Peyer's patch (tissue), 4 donors: ENCODE data around the gene TSPYL1. TPM values are rescaled to one million over a fixed set of nuclear protein-coding genes. Genes with fewer than 3 reads are reported as not detected.

Source experiments
- DNase-seq, 3 donors: peaks; one replicate each; pipeline ENCODE4 v3.0.0-alpha.2; 2017 to 2019
- H3K27ac ChIP-seq, 4 donors: fragments of 200-600 bp; sonication (generic); one replicate each; pipeline ENCODE4 v1.5.1; 2016 to 2019
- H3K27me3 ChIP-seq, 2 donors: fragments of 200-600 bp; sonication (generic); one replicate each; pipeline ENCODE4 v1.5.1; 2019
- H3K36me3 ChIP-seq, 3 donors: fragments of 200-600 bp; sonication (generic); one replicate each; pipeline ENCODE4 v1.5.1; 2016 to 2019
- H3K4me1 ChIP-seq, 4 donors: fragments of 200-600 bp; sonication (generic); one replicate each; pipeline ENCODE4 v1.5.1; 2016 to 2019
- H3K4me3 ChIP-seq, 4 donors: fragments of 200-600 bp; sonication (generic); 1 replicate in 3 of 4; 2 replicates in 1 of 4; pipeline ENCODE4 v1.5.1; 2016 to 2019; ENCODE audit warnings: mild to moderate bottlenecking in 1 of 4
- H3K9me3 ChIP-seq, 4 donors: fragments of 200-600 bp; sonication (generic); one replicate each; pipeline ENCODE4 v1.5.1; 2016 to 2019; ENCODE audit warnings: mild to moderate bottlenecking in 1 of 4
- CTCF ChIP-seq, 6 experiments: fragments of 450-650 bp in 4 of 6; fragments of 200-600 bp in 2 of 6; sonication (generic) in 1 of 6; IDR thresholded peaks; one replicate each; pipeline ENCODE4 v1.5.1; 2017 to 2019; ENCODE audit warnings: antibody characterized with exemption in 6 of 6, mild to moderate bottlenecking in 3 of 6, moderate library complexity in 1 of 6
- POLR2A ChIP-seq, 2 donors: fragments of 450-650 bp; IDR thresholded peaks; one replicate each; pipeline ENCODE4 v1.5.1; 2017; ENCODE audit warnings: antibody characterized with exemption in 2 of 2, mild to moderate bottlenecking in 2 of 2, moderate library complexity in 2 of 2
- total RNA-seq, 4 donors: library from RNA; depleted of rRNA; stranded (reverse); fragments of >200 nt; gene quantifications; one replicate each; pipeline ENCODE4 v1.1.0, GENCODE V29; 2016

The TSPYL1 gene
- total RNA-seq, 4 donors from 2014 or later: 33.0 to 49.6 (median 42.3) TPM

GRCh38 chr6:116238083-116238482 lies 41.6 kb downstream of the TSPYL1 start:
- Histone ChIP-seq H3K4me1 (no peaks in the 10 kb centered on the region), H3K4me3 (no peak overlapping the region), H3K27me3 (no peaks in the 10 kb centered on the region), H3K36me3 (peaks cover 0 to 41% (median 0%) of the 10 kb centered on the region in 3 donors), H3K9me3 (no peaks in the 10 kb centered on the region), H3K27ac (no peak overlapping the region)
- DNase-seq: no peak
- TF ChIP-seq POLR2A (IDR thresholded peaks at IDR 0.05) (no peak), CTCF (IDR thresholded peaks at IDR 0.05) (no peak)

- H3K36me3 ChIP-seq: peaks cover 0 to 36% (median 0%) of the 10 kb centered on the region in 3 donors
- H3K27me3 ChIP-seq: no peaks in the 10 kb centered on the region
- H3K27ac ChIP-seq: no peak overlapping the region
- no peak for DNase-seq
- no peaks in the 10 kb centered on the region for H3K9me3 ChIP-seq
- H3K4me1 ChIP-seq: no peaks in the 10 kb centered on the region
- TF ChIP-seq POLR2A (IDR thresholded peaks at IDR 0.05) (no peak), CTCF (IDR thresholded peaks at IDR 0.05) (no peak)
- H3K4me3 ChIP-seq: no peak overlapping the region
Observed at GRCh38 chr6:116234689-116235088, 45.0 kb downstream of the TSPYL1 start.

- Histone ChIP-seq H3K36me3 (peaks cover 0 to 10% (median 0%) of the 10 kb centered on the region in 3 donors), H3K4me3 (peak overlapping the region in 1 of 4 donors; percentile 21), H3K9me3 (no peaks in the 10 kb centered on the region), H3K27ac (no peak overlapping the region), H3K27me3 (no peaks in the 10 kb centered on the region), H3K4me1 (no peaks in the 10 kb centered on the region)
- peak in 2 of 3 donors; percentile 53 to 70 for DNase-seq
- TF ChIP-seq CTCF (IDR thresholded peaks at IDR 0.05) (no peak), POLR2A (IDR thresholded peaks at IDR 0.05) (no peak)
Observed at GRCh38 chr6:116229287-116229913, 50.3 kb downstream of the TSPYL1 start.

Other genes starting within 250 kb of the TSPYL1 start
- 10 to 100 TPM in 3 of 4 donors, 1 to 10 TPM in 1; 7.4 to 54.3 (median 31.2) TPM for gene FRK, start 219.0 kb downstream of the TSPYL1 start, total RNA-seq
- 10 to 100 TPM in 3 of 4 donors, 1 to 10 TPM in 1; 5.0 to 34.5 (median 21.0) TPM for gene NT5DC1, start 179.1 kb downstream of the TSPYL1 start, total RNA-seq
- not detected for gene COL10A1, start 153.8 kb downstream of the TSPYL1 start, total RNA-seq
- gene TSPYL4, start 25.9 kb downstream of the TSPYL1 start, total RNA-seq: 1 to 10 TPM; 5.8 to 9.1 (median 7.2) TPM
- gene DSE, start 91.0 kb upstream of the TSPYL1 start, total RNA-seq: 10 to 100 TPM; 12.6 to 71.8 (median 16.2) TPM
- 10 to 100 TPM in 1 of 4 donors, 1 to 10 TPM in 1, not detected in 2; 2.0 to 14.0 TPM for gene CALHM6, start 181.4 kb upstream of the TSPYL1 start, total RNA-seq
- under 1 TPM in 3 of 4 donors, not detected in 1; 0.09 to 0.80 (median 0.53) TPM for gene CALHM5, start 231.7 kb upstream of the TSPYL1 start, total RNA-seq